ENCODE data around the gene AIDA. TPM values are rescaled to one million over a fixed set of nuclear protein-coding genes. Genes with fewer than 3 reads are reported as not detected.
A peak's percentile ranks its signal among the peaks of the same experiment; 100 is the strongest.

Gene AIDA
- total and polyA plus RNA-seq, 12 donors: 29.5 to 68.4 (median 43.6) TPM

- intact Hi-C loops (cut with DNase I): no loop called here
- ATAC-seq (peak in 2 of 8 donors; percentile 7 to 23), DNase-seq (no peak)
- Histone ChIP-seq H3K4me3 (no peak overlapping the region), H3K9me3 (no peaks in the 10 kb centered on the region), H3K27me3 (no peaks in the 10 kb centered on the region), H3K36me3 (peaks cover 0 to 61% (median 19%) of the 10 kb centered on the region in 9 donors), H3K27ac (no peak overlapping the region), H3K4me1 (peaks cover 0 to 9% (median 0%) of the 10 kb centered on the region in 9 donors)
- 66 to 70% methylated on average over 2 of the region's 2 CpGs for WGBS, 2 donors
- TF ChIP-seq, protein P1, sequence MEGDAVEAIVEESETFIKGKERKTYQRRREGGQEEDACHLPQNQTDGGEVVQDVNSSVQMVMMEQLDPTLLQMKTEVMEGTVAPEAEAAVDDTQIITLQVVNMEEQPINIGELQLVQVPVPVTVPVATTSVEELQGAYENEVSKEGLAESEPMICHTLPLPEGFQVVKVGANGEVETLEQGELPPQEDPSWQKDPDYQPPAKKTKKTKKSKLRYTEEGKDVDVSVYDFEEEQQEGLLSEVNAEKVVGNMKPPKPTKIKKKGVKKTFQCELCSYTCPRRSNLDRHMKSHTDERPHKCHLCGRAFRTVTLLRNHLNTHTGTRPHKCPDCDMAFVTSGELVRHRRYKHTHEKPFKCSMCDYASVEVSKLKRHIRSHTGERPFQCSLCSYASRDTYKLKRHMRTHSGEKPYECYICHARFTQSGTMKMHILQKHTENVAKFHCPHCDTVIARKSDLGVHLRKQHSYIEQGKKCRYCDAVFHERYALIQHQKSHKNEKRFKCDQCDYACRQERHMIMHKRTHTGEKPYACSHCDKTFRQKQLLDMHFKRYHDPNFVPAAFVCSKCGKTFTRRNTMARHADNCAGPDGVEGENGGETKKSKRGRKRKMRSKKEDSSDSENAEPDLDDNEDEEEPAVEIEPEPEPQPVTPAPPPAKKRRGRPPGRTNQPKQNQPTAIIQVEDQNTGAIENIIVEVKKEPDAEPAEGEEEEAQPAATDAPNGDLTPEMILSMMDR (IDR thresholded peaks at IDR 0.05): no peak
These were observed 14.5 kb downstream of the AIDA start for GRCh38 chr1:222697826-222698225.

DNA sequence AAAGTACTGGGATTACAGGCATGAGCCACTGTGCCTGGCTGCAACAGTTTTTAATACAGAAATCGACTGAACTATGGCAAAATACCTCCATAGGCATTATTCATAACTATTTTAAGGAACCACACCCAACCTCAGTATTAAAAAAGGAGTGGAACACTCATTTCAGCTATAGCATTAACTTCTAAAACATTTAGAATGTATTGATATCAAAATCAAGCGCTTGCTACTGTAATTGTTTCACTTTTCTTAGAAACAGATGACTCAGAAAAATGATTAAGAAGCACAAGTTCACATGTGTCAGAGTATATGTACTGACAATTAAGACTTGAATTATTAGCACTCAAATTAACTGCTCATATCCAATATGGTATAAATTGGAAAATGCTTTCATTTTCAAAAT lies 15.1 kb downstream of the AIDA start:
- Histone ChIP-seq H3K36me3 (peaks cover 0 to 61% (median 19%) of the 10 kb centered on the region in 9 donors), H3K27ac (no peak overlapping the region), H3K27me3 (no peaks in the 10 kb centered on the region), H3K4me3 (no peak overlapping the region), H3K4me1 (peaks cover 0 to 9% (median 0%) of the 10 kb centered on the region in 9 donors), H3K9me3 (no peaks in the 10 kb centered on the region)
- TF ChIP-seq, protein P1 (IDR thresholded peaks at IDR 0.05): no peak
- intact Hi-C loops (cut with DNase I): no loop called here
- WGBS, 2 donors: 92 to 97% methylated on average over 2 of the region's 2 CpGs
- no peak for DNase-seq
- ATAC-seq: no peak

GRCh38 chr1:222696741-222697140 lies 15.6 kb downstream of the AIDA start:
- Histone ChIP-seq H3K4me1 (peaks cover 0 to 9% (median 0%) of the 10 kb centered on the region in 9 donors), H3K4me3 (no peak overlapping the region), H3K36me3 (peaks cover 0 to 61% (median 19%) of the 10 kb centered on the region in 9 donors), H3K9me3 (no peaks in the 10 kb centered on the region), H3K27ac (no peak overlapping the region), H3K27me3 (no peaks in the 10 kb centered on the region)
- no peak for DNase-seq
- WGBS, 2 donors: 97% methylated on average over 8 of the region's 8 CpGs
- TF ChIP-seq, protein P1 (IDR thresholded peaks at IDR 0.05): no peak
- no peak for ATAC-seq
- intact Hi-C loops (cut with DNase I): no loop called here

DNA sequence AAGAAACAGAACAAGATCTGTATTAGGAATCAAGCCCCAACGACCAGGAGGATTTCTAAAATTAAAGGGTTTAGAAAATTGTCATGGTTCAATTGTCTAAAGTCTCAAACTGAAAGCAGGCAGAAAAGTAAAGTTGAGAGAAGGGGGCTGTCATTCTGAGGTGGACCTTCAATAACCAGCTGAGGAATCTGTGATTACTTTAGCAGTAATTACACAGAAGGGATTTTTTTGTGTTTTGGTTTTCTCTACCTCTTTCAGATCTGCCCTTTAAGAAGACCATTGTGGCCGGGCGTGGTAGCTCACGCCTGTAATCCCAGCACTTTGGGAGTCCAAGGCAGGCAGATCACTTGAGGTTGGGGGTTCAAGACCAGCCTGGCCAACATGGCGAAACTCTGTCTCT lies 17.4 kb downstream of the AIDA start:
- ATAC-seq: no peak
- Histone ChIP-seq H3K4me3 (no peak overlapping the region), H3K4me1 (peaks cover 0 to 9% (median 0%) of the 10 kb centered on the region in 9 donors), H3K9me3 (no peaks in the 10 kb centered on the region), H3K27ac (no peak overlapping the region), H3K36me3 (peaks cover 0 to 60% (median 9%) of the 10 kb centered on the region in 9 donors), H3K27me3 (no peaks in the 10 kb centered on the region)
- no peak for DNase-seq
- WGBS, 2 donors: 84 to 88% methylated on average over 5 of the region's 5 CpGs
- intact Hi-C loops (cut with DNase I): no loop called here
- TF ChIP-seq, protein P1 (IDR thresholded peaks at IDR 0.05): no peak
